Right kidney (tissue), 1 donor: ENCODE results near the gene SMCHD1.
"Not testable (repeated sequence)": the region's sequence is repeated elsewhere in the genome, so short reads cannot be mapped to it uniquely, and the experiment has no call there.

Source experiments
- DNase-seq: peaks from one replicate; pipeline ENCODE4 v3.0.0-alpha.2; 2016

The SMCHD1 gene

DNA sequence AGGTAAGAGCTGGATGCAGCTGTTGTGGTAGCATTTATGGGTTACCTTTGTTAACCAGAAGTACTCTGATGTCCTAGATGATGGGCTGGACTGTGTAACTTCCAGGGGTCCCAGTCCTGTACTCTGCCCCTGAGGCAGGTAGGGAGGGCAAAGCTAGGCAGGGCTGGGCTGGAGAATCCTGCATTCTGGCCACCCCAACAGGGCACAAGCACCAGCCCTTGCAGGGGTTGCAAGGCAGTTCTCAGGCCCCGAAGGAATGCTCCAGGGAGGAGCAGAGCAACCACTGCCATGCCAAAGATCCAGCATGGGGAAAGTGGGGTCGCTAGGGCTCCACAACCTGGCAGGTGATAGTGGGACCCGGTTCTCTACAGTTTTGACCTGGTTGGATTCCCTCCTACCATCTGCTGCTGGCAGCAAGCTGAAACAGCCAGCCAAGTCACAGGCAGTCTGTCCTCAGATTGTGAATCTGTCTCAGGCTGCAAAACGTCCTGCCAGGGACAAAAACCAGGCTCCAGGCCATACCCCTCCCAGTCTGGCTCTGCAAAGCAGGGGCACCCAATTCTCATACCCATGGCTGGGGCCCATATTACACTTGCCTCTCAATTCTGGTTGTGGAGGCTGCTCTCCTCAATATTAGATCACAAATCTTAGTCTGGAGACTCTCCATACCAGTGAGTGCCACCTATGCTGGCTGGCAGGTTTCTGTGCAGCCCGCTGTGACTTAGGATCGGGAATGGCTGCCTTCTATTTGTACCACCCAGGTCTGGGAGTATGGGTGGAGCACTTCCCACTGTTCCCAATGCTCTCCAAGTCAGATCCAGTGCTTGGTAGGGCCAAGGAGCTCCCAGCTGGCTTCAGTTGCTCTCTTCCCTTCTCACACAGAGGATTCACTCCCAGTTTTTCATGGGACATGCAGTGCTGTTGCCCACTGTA is 61.1 kb downstream of the SMCHD1 start:
- DNase-seq: no peak

DNA sequence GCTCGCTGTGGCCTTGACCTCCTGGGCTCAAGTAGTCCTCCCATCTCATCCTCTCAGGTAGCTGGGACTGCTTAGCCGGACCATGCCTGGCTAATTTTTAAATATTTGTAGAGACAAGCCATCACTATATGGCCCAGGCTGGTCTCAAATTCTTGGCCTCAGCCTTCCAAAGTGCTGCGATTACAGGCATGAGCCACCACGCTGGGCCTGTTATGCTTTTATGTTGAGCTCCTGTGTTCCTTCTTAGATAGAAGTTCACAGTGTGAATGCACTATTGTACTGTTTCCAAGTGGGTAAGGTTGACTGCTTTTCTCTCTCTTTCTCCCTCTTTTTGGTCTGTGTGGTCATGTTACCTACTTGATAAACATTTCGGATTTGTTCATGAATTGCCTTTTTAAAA is 61.9 kb downstream of the SMCHD1 start:
- no peak for DNase-seq

DNA sequence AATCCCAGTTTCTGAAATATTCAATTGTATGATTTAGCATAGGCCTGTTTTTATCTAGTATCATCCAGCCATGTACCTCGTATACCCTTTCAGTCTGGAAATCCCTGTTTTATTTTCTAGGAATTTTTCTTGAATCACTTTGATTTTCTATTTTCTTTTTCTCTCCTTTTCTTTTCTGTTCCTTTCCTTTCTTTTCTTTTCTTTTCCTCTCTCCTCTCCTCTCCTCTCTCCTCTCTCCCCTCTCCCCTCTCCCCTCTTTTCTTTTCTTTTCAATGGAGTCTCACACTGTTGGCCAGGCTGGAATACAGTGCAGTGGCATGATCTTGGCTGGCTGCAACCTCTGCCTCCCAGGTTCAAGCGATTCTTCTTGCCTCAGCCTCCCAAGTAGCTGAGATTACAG is 63.5 kb downstream of the SMCHD1 start:
- DNase-seq: no peak

DNA sequence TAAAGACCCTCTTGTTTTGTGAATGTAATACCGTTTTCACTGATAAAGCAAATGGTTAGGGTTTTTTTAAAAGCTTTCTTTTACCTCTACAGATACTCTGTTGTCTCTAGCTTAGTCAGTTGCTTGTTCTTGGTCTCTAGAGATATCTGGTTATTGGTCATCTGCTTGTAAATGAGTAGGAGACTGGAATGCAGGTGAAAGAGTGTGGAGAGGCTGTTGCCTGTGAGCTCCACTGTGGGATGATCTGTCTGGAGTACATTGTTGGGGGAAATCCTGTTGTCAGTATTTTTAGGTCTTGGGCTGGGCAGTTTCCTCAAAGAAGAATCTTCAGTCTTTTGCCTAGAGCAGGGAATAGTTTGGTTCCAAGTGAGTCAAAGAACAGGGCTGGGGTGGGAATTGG is 67.7 kb downstream of the SMCHD1 start:
- no peak for DNase-seq

DNA sequence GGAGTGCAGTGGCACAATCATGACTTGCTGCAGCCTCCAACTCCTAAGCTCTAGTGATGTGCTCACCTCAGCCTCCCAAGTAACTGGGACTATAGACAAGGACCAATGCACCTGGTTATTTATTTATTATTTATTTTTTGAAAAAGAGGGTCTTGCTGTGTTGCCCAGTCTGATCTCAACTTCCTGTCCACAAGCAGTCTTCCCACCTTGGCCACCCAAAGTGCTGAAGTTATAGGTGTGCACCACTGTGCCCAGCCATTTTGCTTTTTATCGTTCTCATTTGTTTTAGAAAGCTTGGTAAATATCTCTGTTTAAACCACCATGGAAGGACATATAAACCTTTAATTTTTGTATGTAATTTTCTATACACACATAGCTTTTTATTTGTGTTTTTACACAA is 74.2 kb downstream of the SMCHD1 start:
- DNase-seq: no peak

DNA sequence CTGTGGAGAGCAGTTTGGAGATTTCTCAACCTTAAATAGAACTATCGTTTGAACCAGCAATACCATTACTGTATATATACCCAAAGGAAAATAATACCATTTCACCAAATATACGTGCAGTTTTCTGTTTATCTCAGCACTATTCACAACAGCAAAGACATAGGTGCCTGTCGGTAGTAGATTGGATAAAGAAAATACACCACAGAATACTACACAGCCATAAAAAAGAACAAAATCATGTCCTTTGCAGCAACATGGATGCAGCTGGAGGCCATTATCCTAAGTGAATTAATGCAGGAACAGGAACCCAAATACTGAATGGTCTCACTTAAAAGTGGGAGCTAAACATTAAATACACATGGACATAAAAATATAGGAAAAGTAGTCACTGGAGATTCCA is 81.3 kb downstream of the SMCHD1 start:
- no peak for DNase-seq

DNA sequence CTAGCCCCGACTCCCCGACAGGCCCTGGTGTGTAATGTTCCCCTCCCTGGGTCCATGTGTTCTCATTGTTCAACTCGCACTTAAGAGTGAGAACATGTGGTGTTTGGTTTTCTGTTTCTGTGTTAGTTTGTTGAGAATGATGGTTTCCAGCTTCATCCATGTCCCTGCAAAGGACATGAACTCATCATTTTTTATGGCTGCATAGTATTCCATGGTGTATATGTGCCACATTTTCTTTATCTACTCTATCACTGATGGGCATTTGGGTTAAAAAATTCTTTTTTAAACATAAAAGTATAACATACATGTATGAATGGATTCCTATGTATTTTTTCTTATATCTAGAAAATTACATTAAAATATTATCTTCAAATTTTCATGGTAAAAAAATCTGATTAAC is 84.6 kb downstream of the SMCHD1 start:
- not testable (repeated sequence) for DNase-seq

DNA sequence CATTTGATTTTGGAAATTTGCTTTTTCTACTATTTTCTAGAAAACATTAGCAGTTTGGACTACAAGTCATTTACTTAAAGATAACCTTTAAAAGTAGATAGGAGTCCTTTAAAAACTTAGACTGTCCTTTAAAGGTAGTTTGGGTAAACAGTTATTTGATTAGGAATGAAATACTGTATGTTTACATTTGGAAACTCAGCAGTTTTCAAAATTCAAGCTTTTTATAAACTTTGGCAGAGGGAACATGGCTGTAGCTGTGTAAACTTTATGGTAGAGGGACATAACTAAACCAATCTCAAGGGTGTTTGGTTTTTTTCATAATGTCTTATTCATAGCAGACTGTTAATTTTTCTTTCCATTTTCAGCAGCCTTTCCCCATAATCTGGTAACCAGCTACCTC is 90.7 kb downstream of the SMCHD1 start:
- DNase-seq: no peak

DNA sequence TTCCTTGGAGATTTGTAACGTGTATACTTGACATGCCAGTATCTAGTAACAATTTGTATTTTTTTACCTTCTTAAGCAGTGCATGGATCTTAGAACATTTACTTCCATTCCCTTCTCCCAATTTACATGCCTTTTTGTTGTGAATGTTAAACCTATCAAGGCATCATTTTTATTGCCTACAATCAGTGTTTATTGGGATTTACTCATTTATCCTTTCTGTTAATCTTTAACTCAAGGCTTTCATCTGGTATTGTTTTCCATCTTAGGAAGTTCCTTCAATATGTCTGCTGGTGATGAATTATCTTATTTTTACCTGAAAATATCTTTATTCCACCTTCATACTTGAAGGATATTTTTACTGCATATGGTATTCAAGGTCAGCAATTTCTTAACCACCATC is 102.8 kb downstream of the SMCHD1 start:
- no peak for DNase-seq

DNA sequence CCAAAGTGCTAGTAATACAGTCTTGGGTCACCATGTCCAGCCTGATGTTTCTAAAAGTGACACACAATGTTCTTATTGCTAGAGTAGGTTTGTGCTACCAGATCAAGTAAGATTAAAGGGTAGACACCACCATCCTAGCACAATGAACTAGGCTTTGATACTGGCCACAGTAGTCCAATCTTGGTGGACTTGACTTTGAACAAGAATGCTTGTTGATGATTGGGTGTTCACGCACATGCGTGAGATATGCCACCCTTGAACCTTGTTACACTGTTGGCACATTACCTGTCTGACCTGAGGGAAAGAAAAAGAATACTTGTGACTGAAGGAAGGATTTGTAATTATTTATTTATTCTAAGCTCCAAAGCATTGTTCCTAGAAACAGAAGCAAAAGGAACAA is 119.1 kb downstream of the SMCHD1 start:
- no peak for DNase-seq

DNA sequence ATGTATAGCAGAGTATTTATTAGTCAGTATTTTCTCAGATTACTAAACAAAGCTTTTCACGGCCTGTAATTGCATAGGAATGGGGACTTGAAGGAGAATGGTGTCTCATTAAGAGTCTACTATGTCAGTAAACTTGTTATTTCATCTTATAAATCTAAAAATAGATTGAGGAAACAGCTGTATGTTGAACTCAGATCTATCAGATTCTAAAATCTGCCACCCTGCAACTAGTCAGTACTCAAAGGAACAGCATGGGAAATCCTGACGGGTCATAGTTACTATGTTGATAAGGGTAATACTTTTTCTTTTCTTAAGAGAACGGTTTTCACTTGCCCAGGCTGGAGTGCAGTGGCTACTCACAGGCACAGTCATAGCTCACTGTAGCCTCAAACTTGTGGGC is 121.1 kb downstream of the SMCHD1 start:
- DNase-seq: no peak

DNA sequence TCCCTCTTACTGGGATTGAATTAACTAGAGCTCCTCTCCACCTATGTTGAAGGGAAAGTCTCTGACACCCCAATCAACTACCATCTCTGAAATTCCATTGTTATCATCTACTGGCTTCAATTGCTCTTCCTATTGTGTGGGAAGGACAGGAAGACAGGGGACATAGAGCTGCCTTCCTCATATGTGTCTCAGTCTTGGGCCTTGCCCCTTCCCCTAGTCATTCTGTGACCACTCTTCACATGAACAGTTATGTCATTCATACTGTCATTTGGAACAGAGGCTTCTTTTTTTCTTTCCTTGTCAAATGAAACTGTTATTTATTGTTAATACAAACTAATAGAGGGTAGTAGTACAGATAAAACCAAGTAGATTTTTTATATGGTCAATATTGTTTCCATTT is 121.7 kb downstream of the SMCHD1 start:
- no peak for DNase-seq

DNA sequence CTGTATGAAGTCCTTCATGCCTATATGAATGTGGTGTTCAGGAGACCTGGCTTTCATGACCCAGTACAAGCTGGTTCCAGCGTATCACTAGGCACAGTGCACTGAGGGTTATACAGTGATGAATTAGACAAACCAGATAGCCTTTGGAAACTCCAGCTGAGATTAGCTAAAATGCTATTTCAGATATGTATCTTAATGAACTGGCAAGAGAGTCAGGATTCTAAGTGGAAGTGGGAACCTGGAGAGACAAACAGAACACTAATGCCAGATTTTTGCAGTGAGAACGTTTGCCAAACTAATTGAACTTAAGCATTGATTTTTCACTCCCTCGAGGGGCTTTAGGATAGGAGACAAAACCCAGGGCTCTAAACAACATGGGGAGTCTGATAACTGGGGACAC is 125.2 kb downstream of the SMCHD1 start:
- DNase-seq: no peak

DNA sequence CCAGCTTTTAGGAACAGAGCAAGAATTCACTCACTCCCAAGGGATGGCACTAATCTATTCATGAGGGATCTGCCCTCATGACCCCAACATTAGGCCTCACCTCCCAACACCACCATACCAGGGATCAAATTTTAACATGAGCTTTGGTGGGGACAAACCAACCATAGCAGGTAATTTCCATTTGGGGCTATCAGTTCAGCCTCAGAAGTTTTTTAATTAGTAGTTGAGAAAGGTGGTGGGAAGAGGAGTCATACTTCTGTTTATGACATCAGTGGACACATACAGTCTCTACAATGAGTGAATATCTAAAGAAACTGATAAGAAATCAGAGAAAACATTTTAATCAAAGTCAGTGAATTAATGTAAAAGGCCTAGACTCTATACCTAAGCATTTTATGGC is 131.7 kb downstream of the SMCHD1 start:
- DNase-seq: no peak

DNA sequence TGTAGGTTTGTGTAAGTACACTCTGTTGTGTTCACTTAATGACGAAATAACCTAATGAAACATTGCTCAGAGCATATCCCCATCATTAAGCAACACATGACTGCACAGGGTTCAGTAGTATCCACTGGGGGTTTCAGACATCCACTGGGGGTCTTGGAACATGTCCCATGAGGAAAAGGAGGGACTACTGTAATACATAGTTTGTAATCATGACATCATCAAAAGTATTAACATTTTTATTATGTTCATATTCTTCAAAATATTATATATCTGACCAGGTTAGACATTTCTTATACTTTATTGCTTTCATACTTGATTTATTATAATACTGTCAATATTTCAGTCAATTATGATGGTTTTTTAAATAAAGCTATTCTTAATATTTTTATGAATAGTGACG is 136.9 kb downstream of the SMCHD1 start:
- no peak for DNase-seq

DNA sequence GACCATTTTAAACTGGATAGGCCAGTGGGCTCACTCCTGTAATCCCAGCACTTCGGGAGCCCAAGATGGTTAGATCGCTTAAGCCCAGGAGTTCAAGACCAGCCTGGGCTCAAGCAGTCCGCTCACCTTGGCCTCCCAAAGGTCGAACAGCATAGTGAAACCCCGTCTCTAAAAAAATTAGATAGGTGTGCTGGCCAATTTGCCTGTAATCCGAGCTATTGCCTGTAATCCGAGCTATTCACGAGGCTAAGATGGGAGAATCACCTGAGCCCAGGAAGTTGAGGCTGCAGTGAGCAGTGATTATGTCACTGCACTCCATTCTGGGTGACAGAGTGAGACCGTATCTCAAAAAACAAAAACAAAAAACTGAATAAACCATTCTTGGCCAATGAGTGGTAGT is 138.6 kb downstream of the SMCHD1 start:
- DNase-seq: no peak

DNA sequence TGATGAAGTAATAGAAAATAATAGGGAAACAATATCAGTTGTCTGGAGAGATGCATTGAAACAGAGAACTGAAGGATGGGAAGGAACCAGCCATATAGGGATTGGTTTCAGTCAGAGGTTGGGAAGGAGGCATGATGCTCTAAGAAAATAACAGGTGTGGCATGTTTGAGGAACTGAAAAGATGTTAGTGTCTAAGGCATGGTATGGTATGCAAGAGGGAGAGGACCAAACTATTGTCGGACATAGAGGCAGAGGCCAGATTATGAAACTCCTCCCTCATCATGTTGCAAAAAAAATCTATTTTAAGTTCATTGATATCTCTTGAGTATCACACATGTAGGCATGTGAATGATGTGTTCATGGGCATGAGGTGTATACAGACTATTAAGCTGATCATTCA is 142.4 kb downstream of the SMCHD1 start:
- no peak for DNase-seq

DNA sequence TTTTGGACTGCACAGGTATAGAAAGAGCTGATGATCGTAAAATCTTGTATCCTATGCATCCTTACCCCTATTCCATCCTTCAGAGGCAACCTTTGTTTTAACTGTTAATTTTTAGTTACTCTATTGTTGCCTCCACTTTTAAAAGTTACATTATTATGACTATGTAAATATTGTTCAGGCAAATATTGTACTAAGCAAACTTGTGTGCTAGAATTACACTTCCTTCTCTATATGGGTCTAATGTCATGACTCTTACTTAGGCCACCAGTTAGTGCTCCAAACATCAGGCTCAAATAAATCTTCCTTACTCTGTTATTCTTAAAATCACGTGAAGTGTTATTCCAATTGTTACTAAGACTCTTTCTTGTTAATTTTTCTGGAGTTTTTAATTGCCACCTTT is 143.8 kb downstream of the SMCHD1 start:
- no peak for DNase-seq

DNA sequence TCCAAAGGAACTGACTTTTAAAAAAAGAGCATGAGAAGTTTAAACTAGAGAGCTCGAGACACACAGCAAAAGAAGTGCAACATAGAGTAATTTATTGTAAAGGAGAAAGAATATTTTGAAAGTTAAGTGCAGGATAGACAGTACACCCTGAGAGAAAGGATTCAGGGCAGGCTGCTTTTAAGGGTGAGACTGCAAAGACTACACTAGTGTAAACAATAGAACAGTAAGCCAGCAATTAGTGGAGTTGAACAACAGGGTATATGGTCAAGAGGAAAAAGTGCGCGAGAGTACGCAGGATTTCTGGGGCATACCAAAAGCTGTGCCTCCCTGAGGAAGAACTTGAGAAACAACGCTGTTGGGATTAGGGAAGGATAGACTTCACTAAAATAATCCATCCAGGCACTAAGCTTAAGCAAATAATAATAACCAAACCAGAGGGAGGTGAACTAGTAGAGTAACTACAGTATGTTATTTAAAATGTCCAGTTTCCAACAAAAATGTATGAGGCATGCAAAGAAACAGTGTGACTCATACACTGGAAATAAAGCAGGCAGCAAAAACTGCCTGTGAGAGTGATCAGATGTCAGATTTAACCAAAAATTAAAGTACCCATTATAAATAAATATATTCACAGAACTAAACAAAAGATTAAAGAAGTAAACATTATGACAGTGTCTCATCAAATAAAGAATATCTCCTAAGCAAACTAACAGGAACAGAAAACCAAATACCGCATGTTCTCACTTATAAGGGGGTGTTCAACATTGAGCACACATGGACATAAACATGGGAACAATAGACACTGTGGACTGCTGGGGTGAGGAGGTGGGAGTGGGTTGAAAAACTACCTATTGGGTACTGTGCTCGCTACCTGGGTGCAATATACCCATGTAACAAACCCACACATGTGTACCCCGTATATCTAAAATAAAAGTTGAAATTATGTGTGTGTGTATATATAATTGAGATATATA is 150.7 kb downstream of the SMCHD1 start:
- DNase-seq: no peak

DNA sequence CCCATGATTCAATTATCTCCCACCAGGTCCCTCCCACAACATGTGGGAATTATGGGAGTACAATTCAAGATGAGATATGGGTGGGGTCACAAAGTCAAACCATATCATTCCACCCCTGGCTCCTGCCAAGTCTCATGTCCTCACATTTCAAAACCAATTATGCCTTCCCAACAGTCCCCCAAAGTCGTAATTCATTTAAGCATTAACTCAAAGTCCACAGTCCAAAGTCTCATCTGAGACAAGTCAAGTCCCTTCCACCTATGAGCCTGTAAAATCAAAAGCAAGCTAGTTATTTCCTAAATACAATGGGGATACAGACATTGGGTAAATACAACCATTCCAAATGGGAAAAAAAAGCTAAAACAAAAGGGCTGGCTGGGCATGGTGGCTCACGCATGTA is 153.1 kb downstream of the SMCHD1 start:
- not testable (repeated sequence) for DNase-seq

DNA sequence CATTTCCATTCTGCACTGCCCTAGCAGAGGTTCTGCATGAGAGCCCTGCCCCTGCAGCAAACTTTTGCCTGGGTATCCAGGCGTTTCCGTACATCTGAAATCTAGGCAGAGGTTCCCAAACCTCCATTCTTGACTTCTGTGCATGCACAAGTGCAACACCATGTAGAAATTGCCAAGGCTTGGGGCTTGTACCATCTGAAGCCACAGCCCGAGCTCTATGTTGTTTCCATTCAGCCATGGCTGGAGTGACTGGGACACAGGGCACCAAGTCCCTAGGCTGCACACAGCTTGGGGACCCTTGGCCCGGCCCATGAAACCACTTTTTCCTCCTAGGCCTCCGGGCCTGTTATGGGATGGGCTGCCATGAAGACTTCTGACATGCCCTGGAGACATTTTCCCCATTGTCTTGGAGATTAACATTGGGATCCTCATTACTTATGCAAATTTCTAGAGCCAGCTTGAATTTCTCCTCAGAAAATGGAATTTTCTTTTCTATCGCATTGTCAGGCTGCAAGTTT is 154.2 kb downstream of the SMCHD1 start:
- not testable (repeated sequence) for DNase-seq

DNA sequence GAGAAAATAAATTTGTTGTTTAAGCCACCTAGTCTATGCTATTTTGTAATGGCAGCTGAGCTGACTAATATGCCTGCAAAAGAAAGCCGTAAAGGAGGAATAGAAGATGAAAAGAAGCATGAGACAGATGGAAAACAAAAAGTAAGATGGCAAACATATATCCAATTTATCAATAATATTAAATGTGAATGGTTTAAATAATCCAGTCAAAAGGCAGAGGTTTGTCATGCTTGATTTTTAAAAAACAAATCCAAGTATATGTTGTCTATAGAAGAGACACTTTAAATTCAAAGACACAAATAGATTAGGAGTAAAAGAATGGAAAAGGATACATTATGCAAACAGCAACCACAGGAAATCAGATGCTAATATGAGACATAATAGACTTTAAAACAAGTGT is 155.9 kb downstream of the SMCHD1 start:
- no peak for DNase-seq

DNA sequence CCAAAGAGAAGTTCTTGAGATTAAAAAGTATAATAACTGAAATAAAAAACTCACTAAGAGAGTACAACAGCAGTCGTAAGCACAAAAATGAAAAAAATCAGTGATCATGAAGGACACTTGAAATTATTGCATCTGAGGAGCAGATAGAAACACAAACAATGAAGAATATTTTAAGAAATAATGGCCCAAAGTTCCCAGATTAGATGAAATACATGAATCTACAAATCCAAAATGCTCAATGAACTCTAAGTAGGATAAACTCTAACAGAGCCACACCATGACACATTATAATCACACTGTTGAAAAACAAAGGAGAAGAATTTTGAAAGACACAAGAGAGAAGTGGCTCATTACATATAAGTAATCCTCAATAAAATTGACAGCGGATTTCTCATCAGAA is 159.4 kb downstream of the SMCHD1 start:
- no peak for DNase-seq
